HepG2 (cell line): ENCODE measurements around the gene NUP54. TPM values are rescaled to one million over a fixed set of nuclear protein-coding genes. Genes with fewer than 3 reads are reported as not detected.

Source experiments
- ELF1 ChIP-seq: sonication (generic); formaldehyde crosslinking; IDR thresholded peaks from 2 replicates; pipeline ENCODE4 v1.4.0; 2020; ENCODE audit warnings: missing genetic modification reagents
- ELF3 ChIP-seq: IDR thresholded peaks from 2 replicates; pipeline ENCODE4 v1.6.1; 2016; ENCODE audit warnings: missing genetic modification reagents, missing compliant biosample characterization
- HCFC1 ChIP-seq: fragments of 150-350 bp; IDR thresholded peaks from 2 replicates; pipeline ENCODE4 v1.6.1; 2014; ENCODE audit warnings: low read depth, low read length
- MAF1 ChIP-seq: sonication (generic); formaldehyde crosslinking; IDR thresholded peaks from 2 replicates; pipeline ENCODE4 v1.5.0; 2020; ENCODE audit warnings: missing genetic modification reagents, borderline replicate concordance
- NCOA5 ChIP-seq: sonication (generic); formaldehyde crosslinking; IDR thresholded peaks from 2 replicates; pipeline ENCODE4 v1.4.0; 2020; ENCODE audit warnings: missing genetic modification reagents
- PAX8 ChIP-seq: sonication (generic); formaldehyde crosslinking; IDR thresholded peaks from 2 replicates; pipeline ENCODE4 v1.8.0; 2022; ENCODE audit warnings: mild to moderate bottlenecking, missing genetic modification reagents, borderline replicate concordance
- PHF5A ChIP-seq: IDR thresholded peaks from one replicate; pipeline ENCODE4 v1.6.1; 2018; ENCODE audit warnings: low read depth, missing genetic modification reagents; ENCODE audit not compliant: unreplicated experiment
- RCOR2 ChIP-seq: IDR thresholded peaks from 2 replicates; pipeline ENCODE4 v1.6.1; 2016; ENCODE audit warnings: missing biosample characterization, missing genetic modification reagents
- TMF1 ChIP-seq: sonication (generic); formaldehyde crosslinking; IDR thresholded peaks from 2 replicates; pipeline ENCODE4 v1.8.1; 2022; ENCODE audit warnings: low read depth, missing genetic modification reagents
- ZNF263 ChIP-seq: sonication (generic); formaldehyde crosslinking; IDR thresholded peaks from 2 replicates; pipeline ENCODE4 v1.4.0; 2020; ENCODE audit warnings: missing genetic modification reagents
- polyA plus RNA-seq, 8 experiments: library from polyadenylated mRNA; depleted of rRNA in 3 of 8; stranded (reverse) in 7 of 8; unstranded in 1 of 8; fragments of >200 nt; fragmentation: Illumina TruSeq in 4 of 8; extraction: Trizol in 4 of 8; gene quantifications; 2 replicates each; pipeline versions ENCODE4 v1.2.1 to v1.2.3, GENCODE V29; 2011 to 2016; ENCODE audit warnings: low read depth in 4 of 8, missing spikeins in 1 of 8, mixed read lengths in 1 of 8; ENCODE audit not compliant: insufficient read depth in 1 of 8
- total RNA-seq, 5 experiments: library from RNA; depleted of rRNA; stranded (reverse); fragments of >200 nt; fragmentation: Illumina TruSeq; extraction: Trizol; gene quantifications; 2 replicates each; pipeline ENCODE4 v1.2.3, GENCODE V29; 2016; ENCODE audit warnings: low read depth in 1 of 5
- TF ChIP-seq, protein P1 (sequence below): sonication (generic); formaldehyde crosslinking; conservative IDR thresholded peaks from 2 replicates; pipeline ENCODE4 v1.8.0; 2022; ENCODE audit warnings: mild to moderate bottlenecking, moderate library complexity, missing genetic modification reagents
- TF ChIP-seq, protein P2 (sequence below): sonication (generic); formaldehyde crosslinking; IDR thresholded peaks from 2 replicates; pipeline ENCODE4 v1.4.0; 2020; ENCODE audit warnings: mild to moderate bottlenecking, missing genetic modification reagents, borderline replicate concordance
- TF ChIP-seq, protein P3 (sequence below): sonication (generic); formaldehyde crosslinking; IDR thresholded peaks from 2 replicates; pipeline ENCODE4 v1.4.0; 2020; ENCODE audit warnings: missing genetic modification reagents, mild to moderate bottlenecking, borderline replicate concordance

NUP54 gene
- total and polyA plus RNA-seq, 2 of the 13 experiments (the other 11 are each of a cell fraction or from before 2014, with no cell fraction given) = 36.1 to 69.3 TPM

DNA sequence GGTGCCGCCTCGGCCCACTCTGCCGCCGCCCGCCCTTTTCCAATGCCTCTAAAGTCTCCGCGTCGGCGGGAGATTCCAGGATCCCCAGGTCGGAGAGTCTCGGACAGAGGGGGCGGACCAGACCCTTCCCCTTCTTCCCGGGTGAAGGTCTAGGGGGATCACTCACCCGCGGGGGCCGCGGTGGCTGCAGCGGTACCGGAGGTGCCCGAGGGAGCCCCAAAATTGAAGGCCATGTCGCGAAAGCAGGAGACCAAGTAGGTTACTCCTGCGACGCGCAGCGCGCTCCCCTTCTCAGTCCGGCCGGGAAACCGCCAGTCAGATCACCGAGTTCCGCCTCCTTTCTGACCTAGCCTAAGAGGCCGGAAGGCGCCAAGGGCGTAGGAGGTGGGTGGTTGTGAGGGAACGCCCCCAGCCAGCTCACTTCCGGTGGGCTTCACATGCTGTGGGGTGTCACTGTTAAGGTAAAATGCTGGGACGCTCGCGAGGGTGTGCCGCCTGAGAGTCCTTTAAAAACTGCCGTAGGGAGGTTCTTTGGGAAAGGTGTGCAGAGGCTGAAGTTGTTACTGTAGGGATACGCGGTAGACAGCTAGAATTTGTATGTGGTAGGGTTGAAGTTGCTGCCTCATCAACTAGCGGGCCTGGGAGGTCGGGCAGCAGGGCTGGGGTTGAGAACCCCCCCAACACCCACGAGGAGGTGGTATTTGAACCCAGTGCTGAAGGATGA, at the start of gene NUP54 (continued):
- no peak for TF ChIP-seq RCOR2 (CRISPR knock-in tag)
- peak; percentile 85 for TF ChIP-seq ELF3
- TF ChIP-seq PAX8 (CRISPR knock-in tag) = no peak
- TF ChIP-seq, protein P1, sequence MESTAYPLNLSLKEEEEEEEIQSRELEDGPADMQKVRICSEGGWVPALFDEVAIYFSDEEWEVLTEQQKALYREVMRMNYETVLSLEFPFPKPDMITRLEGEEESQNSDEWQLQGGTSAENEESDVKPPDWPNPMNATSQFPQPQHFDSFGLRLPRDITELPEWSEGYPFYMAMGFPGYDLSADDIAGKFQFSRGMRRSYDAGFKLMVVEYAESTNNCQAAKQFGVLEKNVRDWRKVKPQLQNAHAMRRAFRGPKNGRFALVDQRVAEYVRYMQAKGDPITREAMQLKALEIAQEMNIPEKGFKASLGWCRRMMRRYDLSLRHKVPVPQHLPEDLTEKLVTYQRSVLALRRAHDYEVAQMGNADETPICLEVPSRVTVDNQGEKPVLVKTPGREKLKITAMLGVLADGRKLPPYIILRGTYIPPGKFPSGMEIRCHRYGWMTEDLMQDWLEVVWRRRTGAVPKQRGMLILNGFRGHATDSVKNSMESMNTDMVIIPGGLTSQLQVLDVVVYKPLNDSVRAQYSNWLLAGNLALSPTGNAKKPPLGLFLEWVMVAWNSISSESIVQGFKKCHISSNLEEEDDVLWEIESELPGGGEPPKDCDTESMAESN (CRISPR knock-in tag) = peak; percentile 94
- TF ChIP-seq NCOA5 = no peak
- TF ChIP-seq, protein P2, sequence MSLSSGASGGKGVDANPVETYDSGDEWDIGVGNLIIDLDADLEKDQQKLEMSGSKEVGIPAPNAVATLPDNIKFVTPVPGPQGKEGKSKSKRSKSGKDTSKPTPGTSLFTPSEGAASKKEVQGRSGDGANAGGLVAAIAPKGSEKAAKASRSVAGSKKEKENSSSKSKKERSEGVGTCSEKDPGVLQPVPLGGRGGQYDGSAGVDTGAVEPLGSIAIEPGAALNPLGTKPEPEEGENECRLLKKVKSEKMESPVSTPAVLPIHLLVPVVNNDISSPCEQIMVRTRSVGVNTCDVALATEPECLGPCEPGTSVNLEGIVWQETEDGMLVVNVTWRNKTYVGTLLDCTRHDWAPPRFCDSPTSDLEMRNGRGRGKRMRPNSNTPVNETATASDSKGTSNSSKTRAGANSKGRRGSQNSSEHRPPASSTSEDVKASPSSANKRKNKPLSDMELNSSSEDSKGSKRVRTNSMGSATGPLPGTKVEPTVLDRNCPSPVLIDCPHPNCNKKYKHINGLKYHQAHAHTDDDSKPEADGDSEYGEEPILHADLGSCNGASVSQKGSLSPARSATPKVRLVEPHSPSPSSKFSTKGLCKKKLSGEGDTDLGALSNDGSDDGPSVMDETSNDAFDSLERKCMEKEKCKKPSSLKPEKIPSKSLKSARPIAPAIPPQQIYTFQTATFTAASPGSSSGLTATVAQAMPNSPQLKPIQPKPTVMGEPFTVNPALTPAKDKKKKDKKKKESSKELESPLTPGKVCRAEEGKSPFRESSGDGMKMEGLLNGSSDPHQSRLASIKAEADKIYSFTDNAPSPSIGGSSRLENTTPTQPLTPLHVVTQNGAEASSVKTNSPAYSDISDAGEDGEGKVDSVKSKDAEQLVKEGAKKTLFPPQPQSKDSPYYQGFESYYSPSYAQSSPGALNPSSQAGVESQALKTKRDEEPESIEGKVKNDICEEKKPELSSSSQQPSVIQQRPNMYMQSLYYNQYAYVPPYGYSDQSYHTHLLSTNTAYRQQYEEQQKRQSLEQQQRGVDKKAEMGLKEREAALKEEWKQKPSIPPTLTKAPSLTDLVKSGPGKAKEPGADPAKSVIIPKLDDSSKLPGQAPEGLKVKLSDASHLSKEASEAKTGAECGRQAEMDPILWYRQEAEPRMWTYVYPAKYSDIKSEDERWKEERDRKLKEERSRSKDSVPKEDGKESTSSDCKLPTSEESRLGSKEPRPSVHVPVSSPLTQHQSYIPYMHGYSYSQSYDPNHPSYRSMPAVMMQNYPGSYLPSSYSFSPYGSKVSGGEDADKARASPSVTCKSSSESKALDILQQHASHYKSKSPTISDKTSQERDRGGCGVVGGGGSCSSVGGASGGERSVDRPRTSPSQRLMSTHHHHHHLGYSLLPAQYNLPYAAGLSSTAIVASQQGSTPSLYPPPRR (CRISPR knock-in tag) = peak; percentile 46; the same call in 1 of the 2 replicates
- TF ChIP-seq ELF1 (CRISPR knock-in tag) = peak; percentile 88
- no peak; the same call in 1 of the 2 replicates for TF ChIP-seq ZNF263
- peak; percentile 73 for TF ChIP-seq HCFC1
- TF ChIP-seq MAF1 (CRISPR knock-in tag) = peak; percentile 44; the same call in 1 of the 2 replicates
- peak; percentile 96 for TF ChIP-seq TMF1 (CRISPR knock-in tag)
- TF ChIP-seq, protein P3, sequence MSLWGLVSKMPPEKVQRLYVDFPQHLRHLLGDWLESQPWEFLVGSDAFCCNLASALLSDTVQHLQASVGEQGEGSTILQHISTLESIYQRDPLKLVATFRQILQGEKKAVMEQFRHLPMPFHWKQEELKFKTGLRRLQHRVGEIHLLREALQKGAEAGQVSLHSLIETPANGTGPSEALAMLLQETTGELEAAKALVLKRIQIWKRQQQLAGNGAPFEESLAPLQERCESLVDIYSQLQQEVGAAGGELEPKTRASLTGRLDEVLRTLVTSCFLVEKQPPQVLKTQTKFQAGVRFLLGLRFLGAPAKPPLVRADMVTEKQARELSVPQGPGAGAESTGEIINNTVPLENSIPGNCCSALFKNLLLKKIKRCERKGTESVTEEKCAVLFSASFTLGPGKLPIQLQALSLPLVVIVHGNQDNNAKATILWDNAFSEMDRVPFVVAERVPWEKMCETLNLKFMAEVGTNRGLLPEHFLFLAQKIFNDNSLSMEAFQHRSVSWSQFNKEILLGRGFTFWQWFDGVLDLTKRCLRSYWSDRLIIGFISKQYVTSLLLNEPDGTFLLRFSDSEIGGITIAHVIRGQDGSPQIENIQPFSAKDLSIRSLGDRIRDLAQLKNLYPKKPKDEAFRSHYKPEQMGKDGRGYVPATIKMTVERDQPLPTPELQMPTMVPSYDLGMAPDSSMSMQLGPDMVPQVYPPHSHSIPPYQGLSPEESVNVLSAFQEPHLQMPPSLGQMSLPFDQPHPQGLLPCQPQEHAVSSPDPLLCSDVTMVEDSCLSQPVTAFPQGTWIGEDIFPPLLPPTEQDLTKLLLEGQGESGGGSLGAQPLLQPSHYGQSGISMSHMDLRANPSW = peak; percentile 81; the same call in 1 of the 2 replicates
- peak; percentile 70 for TF ChIP-seq PHF5A (CRISPR knock-in tag)
